HFFc6 (cell line): Measurements from ENCODE around the gene SPINK13. TPM values are rescaled to one million over a fixed set of nuclear protein-coding genes. Genes with fewer than 3 reads are reported as not detected.
"Not testable (repeated sequence)": the region's sequence is repeated elsewhere in the genome, so short reads cannot be mapped to it uniquely, and the experiment has no call there.

Experiments
- DNase-seq: peaks from one replicate; pipeline ENCODE4 v3.0.0-alpha.2; 2018
- H3K27ac Mint-ChIP-seq: 2 replicates; pipeline ENCODE4 v1.8.0; 2020; ENCODE audit warnings: mild to moderate bottlenecking, mixed read lengths
- H3K27me3 Mint-ChIP-seq: 2 replicates; pipeline ENCODE4 v1.8.0; 2021; ENCODE audit warnings: mild to moderate bottlenecking, moderate library complexity, mixed read lengths; ENCODE audit not compliant: insufficient read depth
- H3K36me3 Mint-ChIP-seq: 2 replicates; pipeline ENCODE4 v1.8.0; 2021; ENCODE audit warnings: low read depth, mixed read lengths
- H3K4me1 Mint-ChIP-seq: 2 replicates; pipeline ENCODE4 v1.8.0; 2020; ENCODE audit warnings: low read depth, mixed read lengths
- H3K4me3 Mint-ChIP-seq: 2 replicates; pipeline ENCODE4 v1.8.0; 2020; ENCODE audit warnings: mild to moderate bottlenecking, moderate library complexity, mixed read lengths
- H3K9me3 Mint-ChIP-seq: 2 replicates; pipeline ENCODE4 v1.8.0; 2020; ENCODE audit warnings: mild to moderate bottlenecking, mixed read lengths
- total RNA-seq, 6 experiments: library from RNA; stranded (reverse); fragmentation: NEBNext Ultra II Directional; extraction: Animal tissue kit (Norgen Biotek cat#: 25700); gene quantifications; 2 replicates in 1 of 6; 3 replicates in 5 of 6; pipeline ENCODE4 v1.2.3, GENCODE V29; 2021
- TF ChIP-seq, protein P1 (sequence below): fragments of 200-600 bp; sonication (generic); IDR thresholded peaks from 2 replicates; pipeline ENCODE4 v1.5.0; 2021; ENCODE audit warnings: antibody characterized with exemption, mild to moderate bottlenecking

The SPINK13 gene
- total RNA-seq, 6 experiments from 2014 or later: not detected

DNA sequence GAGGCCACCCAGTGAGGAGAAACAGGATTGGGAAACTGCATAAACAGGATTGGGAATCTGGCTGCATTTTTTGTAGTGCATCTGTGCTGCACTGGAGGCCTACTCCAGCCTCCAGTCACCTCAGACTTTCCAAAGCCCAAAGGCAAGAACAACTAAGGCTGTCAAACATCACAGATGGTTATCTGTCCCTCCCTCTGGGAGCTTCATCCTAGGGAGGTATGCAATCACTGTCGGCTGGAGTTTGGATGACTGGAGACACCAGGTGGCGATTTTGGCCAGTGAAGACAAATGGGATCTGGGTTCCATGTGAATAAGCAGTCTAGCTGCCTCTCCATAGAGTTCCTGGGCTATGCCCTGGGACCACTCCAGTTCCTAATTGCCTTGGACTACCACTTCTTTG, 9.3 kb upstream of the SPINK13 start:
- Mint-ChIP-seq H3K36me3 (no peaks in the 10 kb centered on the region), H3K27me3 (no peaks in the 10 kb centered on the region; the same call in 1 of the 2 replicates), H3K4me1 (no peaks in the 10 kb centered on the region), H3K4me3 (no peak overlapping the region), H3K27ac (no peak overlapping the region), H3K9me3 (peaks cover 58% of the 10 kb centered on the region)
- no peak for DNase-seq
- TF ChIP-seq, protein P1, sequence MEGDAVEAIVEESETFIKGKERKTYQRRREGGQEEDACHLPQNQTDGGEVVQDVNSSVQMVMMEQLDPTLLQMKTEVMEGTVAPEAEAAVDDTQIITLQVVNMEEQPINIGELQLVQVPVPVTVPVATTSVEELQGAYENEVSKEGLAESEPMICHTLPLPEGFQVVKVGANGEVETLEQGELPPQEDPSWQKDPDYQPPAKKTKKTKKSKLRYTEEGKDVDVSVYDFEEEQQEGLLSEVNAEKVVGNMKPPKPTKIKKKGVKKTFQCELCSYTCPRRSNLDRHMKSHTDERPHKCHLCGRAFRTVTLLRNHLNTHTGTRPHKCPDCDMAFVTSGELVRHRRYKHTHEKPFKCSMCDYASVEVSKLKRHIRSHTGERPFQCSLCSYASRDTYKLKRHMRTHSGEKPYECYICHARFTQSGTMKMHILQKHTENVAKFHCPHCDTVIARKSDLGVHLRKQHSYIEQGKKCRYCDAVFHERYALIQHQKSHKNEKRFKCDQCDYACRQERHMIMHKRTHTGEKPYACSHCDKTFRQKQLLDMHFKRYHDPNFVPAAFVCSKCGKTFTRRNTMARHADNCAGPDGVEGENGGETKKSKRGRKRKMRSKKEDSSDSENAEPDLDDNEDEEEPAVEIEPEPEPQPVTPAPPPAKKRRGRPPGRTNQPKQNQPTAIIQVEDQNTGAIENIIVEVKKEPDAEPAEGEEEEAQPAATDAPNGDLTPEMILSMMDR: no peak

- H3K36me3 Mint-ChIP-seq: no peaks in the 10 kb centered on the region
- TF ChIP-seq, protein P1: no peak
- no peak overlapping the region for H3K27ac Mint-ChIP-seq
- H3K4me1 Mint-ChIP-seq: no peaks in the 10 kb centered on the region
- H3K9me3 Mint-ChIP-seq: peaks cover 51% of the 10 kb centered on the region
- no peaks in the 10 kb centered on the region; the same call in 1 of the 2 replicates for H3K27me3 Mint-ChIP-seq
- H3K4me3 Mint-ChIP-seq: no peak overlapping the region
- DNase-seq: no peak
These were observed 7.4 kb upstream of the SPINK13 start for GRCh38 chr5:148261221-148261620.

DNA sequence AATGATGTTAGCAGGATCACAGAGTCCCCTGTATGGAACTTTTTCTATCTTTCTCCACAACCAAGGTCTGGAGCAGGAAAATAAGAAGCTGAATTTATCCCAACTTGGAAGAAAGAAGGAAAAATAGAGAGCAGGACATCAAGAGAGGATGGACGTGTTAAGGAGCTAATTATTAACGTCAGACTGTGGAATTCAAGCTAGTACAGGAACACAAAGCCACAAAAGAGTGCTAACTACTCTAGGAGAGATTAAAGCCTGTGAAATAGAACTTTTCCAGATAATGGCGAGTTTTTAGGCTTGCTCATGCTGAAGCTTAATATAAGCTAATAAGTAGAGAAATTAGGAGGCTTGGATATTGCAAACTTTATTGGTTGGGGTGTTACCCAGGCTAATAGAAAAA, 632 bp upstream of the SPINK13 start:
- no peaks in the 10 kb centered on the region for H3K27me3 Mint-ChIP-seq
- no peak overlapping the region for H3K27ac Mint-ChIP-seq

DNA sequence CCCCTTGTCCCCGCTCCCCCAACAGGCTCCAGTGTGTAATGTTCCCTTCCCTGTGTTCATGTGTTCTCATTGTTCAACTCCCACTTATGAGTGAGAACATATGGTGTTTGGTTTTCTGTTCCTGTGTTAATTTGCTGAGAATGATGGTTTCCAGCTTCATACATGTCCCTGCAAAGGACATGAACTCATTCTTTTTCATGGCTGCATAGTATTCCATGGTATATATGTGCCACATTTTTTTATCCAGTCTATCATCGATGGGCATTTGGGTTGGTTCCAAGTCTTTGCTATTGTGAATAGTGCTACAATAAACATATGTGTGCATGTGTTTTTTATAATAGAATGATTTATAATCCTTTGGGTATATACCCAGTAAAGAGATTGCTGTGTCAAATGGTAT, 6.5 kb downstream of the SPINK13 start:
- H3K9me3 Mint-ChIP-seq: peaks cover 23% of the 10 kb centered on the region

More for the DNA sequence above, 632 bp upstream of the SPINK13 start:
- Mint-ChIP-seq H3K4me3 (no peak overlapping the region), H3K36me3 (no peaks in the 10 kb centered on the region), H3K4me1 (no peaks in the 10 kb centered on the region), H3K9me3 (peaks cover 13% of the 10 kb centered on the region)
- DNase-seq: no peak
- TF ChIP-seq, protein P1: no peak

DNA sequence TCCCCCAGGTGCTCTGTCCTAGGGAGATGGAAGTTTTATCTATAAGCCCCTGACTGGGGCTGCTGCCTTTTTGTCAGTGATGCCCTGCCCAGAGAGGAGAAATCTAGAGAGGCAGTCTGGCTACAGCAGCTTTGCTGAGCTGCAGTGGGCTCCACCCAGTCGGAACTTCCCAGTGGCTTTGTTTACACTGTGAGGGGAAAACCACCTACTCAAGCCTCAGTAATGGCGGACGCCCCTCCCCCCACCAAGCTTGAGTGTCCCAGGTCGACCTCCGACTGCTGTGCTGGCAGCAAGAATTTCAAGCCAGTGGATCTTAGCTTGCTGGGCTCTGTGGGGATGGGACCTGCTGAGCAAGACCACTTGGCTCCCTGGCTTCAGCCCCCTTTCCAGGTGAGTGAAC, 12.3 kb downstream of the SPINK13 start:
- H3K27ac Mint-ChIP-seq, H3K4me1 Mint-ChIP-seq, H3K36me3 Mint-ChIP-seq, H3K4me3 Mint-ChIP-seq, DNase-seq, H3K27me3 Mint-ChIP-seq: not testable (repeated sequence)
- peaks cover 16% of the 10 kb centered on the region for H3K9me3 Mint-ChIP-seq

More for the DNA sequence above, 6.5 kb downstream of the SPINK13 start:
- H3K27me3 Mint-ChIP-seq, H3K4me3 Mint-ChIP-seq, DNase-seq, H3K4me1 Mint-ChIP-seq, H3K36me3 Mint-ChIP-seq, H3K27ac Mint-ChIP-seq: not testable (repeated sequence)

GRCh38 chr5:148281336-148281735, 12.7 kb downstream of the SPINK13 start:
- H3K4me3 Mint-ChIP-seq, H3K4me1 Mint-ChIP-seq, DNase-seq, H3K36me3 Mint-ChIP-seq, H3K27me3 Mint-ChIP-seq, H3K27ac Mint-ChIP-seq: not testable (repeated sequence)
- H3K9me3 Mint-ChIP-seq: peaks cover 12% of the 10 kb centered on the region

- DNase-seq: no peak
- TF ChIP-seq, protein P1: peak; percentile 37; the same call in 1 of the 2 replicates
- Mint-ChIP-seq H3K27ac (no peak overlapping the region), H3K4me1 (no peaks in the 10 kb centered on the region), H3K9me3 (peaks cover 4% of the 10 kb centered on the region; the same call in 1 of the 2 replicates), H3K4me3 (no peak overlapping the region), H3K36me3 (no peaks in the 10 kb centered on the region), H3K27me3 (peaks cover 2% of the 10 kb centered on the region; the same call in 1 of the 2 replicates)
These were observed 21.9 kb downstream of the SPINK13 start for GRCh38 chr5:148290271-148291195.
